ENCODE measurements around the gene GPR4.

DNA sequence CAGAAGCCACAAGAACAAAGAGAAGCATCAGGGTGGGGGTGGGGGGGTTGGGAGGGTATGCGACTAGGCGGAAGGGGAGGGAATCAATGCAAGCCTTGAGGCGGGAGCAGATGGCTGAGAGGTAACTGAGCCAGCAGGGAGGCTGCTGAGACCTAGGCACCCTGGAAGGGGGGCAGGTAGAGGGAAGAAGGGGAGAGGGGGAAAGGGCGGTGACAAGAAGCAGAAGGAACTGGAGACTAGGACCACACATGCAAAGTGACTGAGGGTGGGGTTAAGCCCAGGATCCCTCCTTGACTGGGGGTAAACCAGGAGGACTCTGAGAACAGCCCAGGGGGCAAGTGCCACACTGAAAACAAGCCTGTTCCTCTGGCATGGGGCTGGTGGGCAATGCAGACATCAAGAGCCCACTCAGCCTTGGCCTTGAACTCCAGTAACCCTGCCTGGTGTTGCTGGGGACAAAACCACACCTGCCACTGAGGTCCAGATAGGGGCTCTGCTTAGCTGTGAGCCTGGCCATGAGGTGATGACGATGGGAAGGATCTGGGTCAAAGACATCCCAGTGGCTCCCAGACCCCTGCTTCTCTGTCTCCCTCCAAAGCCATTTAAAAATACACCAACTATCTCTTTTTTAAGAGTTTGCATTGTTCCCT is 37.8 kb downstream of the GPR4 start:
- TF ChIP-seq, protein P1, sequence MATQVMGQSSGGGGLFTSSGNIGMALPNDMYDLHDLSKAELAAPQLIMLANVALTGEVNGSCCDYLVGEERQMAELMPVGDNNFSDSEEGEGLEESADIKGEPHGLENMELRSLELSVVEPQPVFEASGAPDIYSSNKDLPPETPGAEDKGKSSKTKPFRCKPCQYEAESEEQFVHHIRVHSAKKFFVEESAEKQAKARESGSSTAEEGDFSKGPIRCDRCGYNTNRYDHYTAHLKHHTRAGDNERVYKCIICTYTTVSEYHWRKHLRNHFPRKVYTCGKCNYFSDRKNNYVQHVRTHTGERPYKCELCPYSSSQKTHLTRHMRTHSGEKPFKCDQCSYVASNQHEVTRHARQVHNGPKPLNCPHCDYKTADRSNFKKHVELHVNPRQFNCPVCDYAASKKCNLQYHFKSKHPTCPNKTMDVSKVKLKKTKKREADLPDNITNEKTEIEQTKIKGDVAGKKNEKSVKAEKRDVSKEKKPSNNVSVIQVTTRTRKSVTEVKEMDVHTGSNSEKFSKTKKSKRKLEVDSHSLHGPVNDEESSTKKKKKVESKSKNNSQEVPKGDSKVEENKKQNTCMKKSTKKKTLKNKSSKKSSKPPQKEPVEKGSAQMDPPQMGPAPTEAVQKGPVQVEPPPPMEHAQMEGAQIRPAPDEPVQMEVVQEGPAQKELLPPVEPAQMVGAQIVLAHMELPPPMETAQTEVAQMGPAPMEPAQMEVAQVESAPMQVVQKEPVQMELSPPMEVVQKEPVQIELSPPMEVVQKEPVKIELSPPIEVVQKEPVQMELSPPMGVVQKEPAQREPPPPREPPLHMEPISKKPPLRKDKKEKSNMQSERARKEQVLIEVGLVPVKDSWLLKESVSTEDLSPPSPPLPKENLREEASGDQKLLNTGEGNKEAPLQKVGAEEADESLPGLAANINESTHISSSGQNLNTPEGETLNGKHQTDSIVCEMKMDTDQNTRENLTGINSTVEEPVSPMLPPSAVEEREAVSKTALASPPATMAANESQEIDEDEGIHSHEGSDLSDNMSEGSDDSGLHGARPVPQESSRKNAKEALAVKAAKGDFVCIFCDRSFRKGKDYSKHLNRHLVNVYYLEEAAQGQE (IDR thresholded peaks at IDR 0.05; ENCODE audit: insufficient read depth in 1 of 2, low read depth in 2 of 2, low read length in 2 of 2), result no peak
- TF ChIP-seq POLR2AphosphoS5 (IDR thresholded peaks at IDR 0.05; ENCODE audit: low read depth, low read length), result no peak
- no peak for TF ChIP-seq FOXP2 (optimal IDR thresholded peaks at IDR 0.05; ENCODE audit: borderline replicate concordance, extremely low read depth, extremely low read length, insufficient read depth)
- TF ChIP-seq TAF1 (IDR thresholded peaks at IDR 0.05; ENCODE audit: borderline replicate concordance, insufficient read depth, low read length), result no peak
